HPDE6-E6E7 (cell line): ENCODE data around the gene HSPA6.
"Not testable (repeated sequence)": the region's sequence is repeated elsewhere in the genome, so short reads cannot be mapped to it uniquely, and the experiment has no call there.

Experiments used
- DNase-seq: peaks from one replicate; pipeline ENCODE4 v3.0.0; 2011; ENCODE audit warnings: missing footprints; ENCODE audit errors: extremely low spot score

HSPA6 gene

GRCh38 chr1:161503394-161503748, 21.0 kb upstream of the HSPA6 start:
- DNase-seq: no peak

- DNase-seq: no peak
Measured at GRCh38 chr1:161505686-161506085, 18.7 kb upstream of the HSPA6 start.

- DNase-seq: no peak
Measured at GRCh38 chr1:161506336-161507223, 17.8 kb upstream of the HSPA6 start.

GRCh38 chr1:161510477-161510876, 13.9 kb upstream of the HSPA6 start:
- DNase-seq: no peak

GRCh38 chr1:161511018-161511755, 13.2 kb upstream of the HSPA6 start:
- DNase-seq: no peak

GRCh38 chr1:161511756-161512060, 12.6 kb upstream of the HSPA6 start:
- DNase-seq: no peak

- not testable (repeated sequence) for DNase-seq
Measured at GRCh38 chr1:161512636-161513447, 11.5 kb upstream of the HSPA6 start.

- not testable (repeated sequence) for DNase-seq
Measured at GRCh38 chr1:161513448-161513780, 10.9 kb upstream of the HSPA6 start.

- DNase-seq: not testable (repeated sequence)
Measured at GRCh38 chr1:161513953-161514352, 10.4 kb upstream of the HSPA6 start.

- not testable (repeated sequence) for DNase-seq
Measured at GRCh38 chr1:161523041-161523816, 1.1 kb upstream of the HSPA6 start.

- DNase-seq: not testable (repeated sequence)
Measured at GRCh38 chr1:161524742-161525291, 477 bp downstream of the HSPA6 start.

- DNase-seq: not testable (repeated sequence)
Measured at GRCh38 chr1:161525321-161525720, 981 bp downstream of the HSPA6 start.

GRCh38 chr1:161525918-161526317, 1.6 kb downstream of the HSPA6 start:
- not testable (repeated sequence) for DNase-seq

GRCh38 chr1:161528550-161528949, 4.2 kb downstream of the HSPA6 start:
- not testable (repeated sequence) for DNase-seq

GRCh38 chr1:161529463-161530104, 5.2 kb downstream of the HSPA6 start:
- DNase-seq: not testable (repeated sequence)

- DNase-seq: not testable (repeated sequence)
Measured at GRCh38 chr1:161530158-161530557, 5.8 kb downstream of the HSPA6 start.

GRCh38 chr1:161530671-161531641, 6.6 kb downstream of the HSPA6 start:
- DNase-seq: peak; percentile 53

- no peak for DNase-seq
Measured at GRCh38 chr1:161531986-161532643, 7.8 kb downstream of the HSPA6 start.
